HepG2 (cell line): Measurements from ENCODE around the gene GMPPB. TPM values are rescaled to one million over a fixed set of nuclear protein-coding genes. Genes with fewer than 3 reads are reported as not detected.

Source experiments
- CC2D1A ChIP-seq: sonication (generic); formaldehyde crosslinking; IDR thresholded peaks from 2 replicates; pipeline ENCODE4 v1.8.1; 2023; ENCODE audit warnings: mild to moderate bottlenecking, missing genetic modification reagents
- ERF ChIP-seq: IDR thresholded peaks from 2 replicates; pipeline ENCODE4 v1.6.1; 2018; ENCODE audit warnings: missing biosample characterization, missing genetic modification reagents
- FOXA1 ChIP-seq, 2 experiments: fragments of 450-650 bp in 1 of 2; sonication (generic) in 1 of 2; formaldehyde crosslinking in 1 of 2; IDR thresholded peaks; 2 replicates each; pipeline versions ENCODE4 v1.4.0 to v1.6.1; 2016 to 2020; ENCODE audit warnings: missing genetic modification reagents in 1 of 2
- GLI4 ChIP-seq: sonication (generic); formaldehyde crosslinking; IDR thresholded peaks from 2 replicates; pipeline ENCODE4 v1.5.1; 2020; ENCODE audit warnings: missing genetic modification reagents, mild to moderate bottlenecking, moderate library complexity, borderline replicate concordance
- HMG20A ChIP-seq: IDR thresholded peaks from 2 replicates; pipeline ENCODE4 v1.6.1; 2016; ENCODE audit warnings: borderline replicate concordance
- KDM5A ChIP-seq: fragments of 200-600 bp; sonication (generic); IDR thresholded peaks from 2 replicates; pipeline ENCODE4 v1.7.0; 2018; ENCODE audit warnings: antibody characterized with exemption, mild to moderate bottlenecking, low read length, borderline replicate concordance
- MIXL1 ChIP-seq: IDR thresholded peaks from 2 replicates; pipeline ENCODE4 v1.6.1; 2016
- NRL ChIP-seq: sonication (generic); formaldehyde crosslinking; IDR thresholded peaks from 2 replicates; pipeline ENCODE4 v1.5.0; 2020; ENCODE audit warnings: missing genetic modification reagents, mild to moderate bottlenecking, moderate library complexity, borderline replicate concordance
- POLR2AphosphoS5 ChIP-seq: IDR thresholded peaks from 2 replicates; pipeline ENCODE4 v1.6.1; 2012; ENCODE audit warnings: low read depth, low read length
- SRF ChIP-seq: IDR thresholded peaks from 2 replicates; pipeline ENCODE4 v1.6.1; 2011; ENCODE audit warnings: mild to moderate bottlenecking, low read depth, low read length, moderate library complexity
- ZBTB7A ChIP-seq: sonication (generic); formaldehyde crosslinking; IDR thresholded peaks from 2 replicates; pipeline ENCODE4 v1.8.0; 2022; ENCODE audit warnings: mild to moderate bottlenecking, missing genetic modification reagents
- ZMYM3 ChIP-seq: sonication (generic); formaldehyde crosslinking; IDR thresholded peaks from 2 replicates; pipeline ENCODE4 v1.5.1; 2020; ENCODE audit warnings: mild to moderate bottlenecking, missing genetic modification reagents
- ZNF660 ChIP-seq: sonication (generic); formaldehyde crosslinking; IDR thresholded peaks from 2 replicates; pipeline ENCODE4 v1.5.1; 2020; ENCODE audit warnings: mild to moderate bottlenecking, low read depth, missing genetic modification reagents, borderline replicate concordance
- ZSCAN9 ChIP-seq: IDR thresholded peaks from 2 replicates; pipeline ENCODE4 v1.6.1; 2016; ENCODE audit warnings: borderline replicate concordance
- polyA plus RNA-seq, 8 experiments: library from polyadenylated mRNA; depleted of rRNA in 3 of 8; stranded (reverse) in 7 of 8; unstranded in 1 of 8; fragments of >200 nt; fragmentation: Illumina TruSeq in 4 of 8; extraction: Trizol in 4 of 8; gene quantifications; 2 replicates each; pipeline versions ENCODE4 v1.2.1 to v1.2.3, GENCODE V29; 2011 to 2016; ENCODE audit warnings: low read depth in 4 of 8, missing spikeins in 1 of 8, mixed read lengths in 1 of 8; ENCODE audit not compliant: insufficient read depth in 1 of 8
- total RNA-seq, 5 experiments: library from RNA; depleted of rRNA; stranded (reverse); fragments of >200 nt; fragmentation: Illumina TruSeq; extraction: Trizol; gene quantifications; 2 replicates each; pipeline ENCODE4 v1.2.3, GENCODE V29; 2016; ENCODE audit warnings: low read depth in 1 of 5
- TF ChIP-seq, protein P1 (sequence below): sonication (generic); formaldehyde crosslinking; IDR thresholded peaks from 2 replicates; pipeline ENCODE4 v1.5.0; 2020; ENCODE audit warnings: missing genetic modification reagents
- TF ChIP-seq, protein P2 (sequence below): sonication (generic); formaldehyde crosslinking; IDR thresholded peaks from 2 replicates; pipeline ENCODE4 v1.8.1; 2023; ENCODE audit warnings: missing genetic modification reagents, mild to moderate bottlenecking, borderline replicate concordance
- TF ChIP-seq, protein P3 (sequence below): sonication (generic); formaldehyde crosslinking; IDR thresholded peaks from 2 replicates; pipeline ENCODE4 v1.4.0; 2020; ENCODE audit warnings: mild to moderate bottlenecking, low read depth, missing genetic modification reagents
- TF ChIP-seq, protein P4 (sequence below): sonication (generic); formaldehyde crosslinking; IDR thresholded peaks from 2 replicates; pipeline ENCODE4 v1.5.0; 2020; ENCODE audit warnings: mild to moderate bottlenecking, missing genetic modification reagents, borderline replicate concordance
- TF ChIP-seq, protein P5 (sequence below), 2 experiments: sonication (generic) in 1 of 2; formaldehyde crosslinking in 1 of 2; IDR thresholded peaks; 2 replicates each; pipeline versions ENCODE4 v1.5.1 to v1.6.1; 2011 to 2020; ENCODE audit warnings: borderline replicate concordance in 1 of 2, low read depth in 1 of 2, low read length in 1 of 2, mild to moderate bottlenecking in 1 of 2, missing genetic modification reagents in 1 of 2, moderate library complexity in 1 of 2

Gene GMPPB
- total and polyA plus RNA-seq, 2 of the 13 experiments (the other 11 are each of a cell fraction or from before 2014, with no cell fraction given) = 6.5 to 23.1 TPM

- TF ChIP-seq CC2D1A (no peak), GLI4 (CRISPR knock-in tag) (no peak), ERF (CRISPR knock-in tag) (peak; percentile 60; the same call in 1 of the 2 replicates), HMG20A (CRISPR knock-in tag) (peak; percentile 63), NRL (CRISPR knock-in tag) (no peak), ZBTB7A (CRISPR knock-in tag) (peak; percentile 37; the same call in 1 of the 2 replicates), KDM5A (0 out of 2 replicates have a peak, but pooled peaks have one; percentile 37), ZNF660 (CRISPR knock-in tag) (no peak), FOXA1 (IDR thresholded peaks at IDR 0.05) (no peak), FOXA1 (CRISPR knock-in tag; IDR thresholded peaks at IDR 0.05) (peak; percentile 43; the same call in 1 of the 2 replicates), MIXL1 (CRISPR knock-in tag) (peak; percentile 63; the same call in 1 of the 2 replicates), POLR2AphosphoS5 (no peak; the same call in 1 of the 2 replicates), ZMYM3 (CRISPR knock-in tag) (0 out of 2 replicates have a peak, but pooled peaks have one; percentile 41), SRF (no peak), ZSCAN9 (peak; percentile 61)
- TF ChIP-seq, protein P1, sequence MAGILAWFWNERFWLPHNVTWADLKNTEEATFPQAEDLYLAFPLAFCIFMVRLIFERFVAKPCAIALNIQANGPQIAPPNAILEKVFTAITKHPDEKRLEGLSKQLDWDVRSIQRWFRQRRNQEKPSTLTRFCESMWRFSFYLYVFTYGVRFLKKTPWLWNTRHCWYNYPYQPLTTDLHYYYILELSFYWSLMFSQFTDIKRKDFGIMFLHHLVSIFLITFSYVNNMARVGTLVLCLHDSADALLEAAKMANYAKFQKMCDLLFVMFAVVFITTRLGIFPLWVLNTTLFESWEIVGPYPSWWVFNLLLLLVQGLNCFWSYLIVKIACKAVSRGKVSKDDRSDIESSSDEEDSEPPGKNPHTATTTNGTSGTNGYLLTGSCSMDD (CRISPR knock-in tag) = no peak
- TF ChIP-seq, protein P2, sequence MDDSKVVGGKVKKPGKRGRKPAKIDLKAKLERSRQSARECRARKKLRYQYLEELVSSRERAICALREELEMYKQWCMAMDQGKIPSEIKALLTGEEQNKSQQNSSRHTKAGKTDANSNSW (CRISPR knock-in tag) = no peak
- TF ChIP-seq, protein P3, sequence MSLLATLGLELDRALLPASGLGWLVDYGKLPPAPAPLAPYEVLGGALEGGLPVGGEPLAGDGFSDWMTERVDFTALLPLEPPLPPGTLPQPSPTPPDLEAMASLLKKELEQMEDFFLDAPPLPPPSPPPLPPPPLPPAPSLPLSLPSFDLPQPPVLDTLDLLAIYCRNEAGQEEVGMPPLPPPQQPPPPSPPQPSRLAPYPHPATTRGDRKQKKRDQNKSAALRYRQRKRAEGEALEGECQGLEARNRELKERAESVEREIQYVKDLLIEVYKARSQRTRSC = no peak
- TF ChIP-seq, protein P4, sequence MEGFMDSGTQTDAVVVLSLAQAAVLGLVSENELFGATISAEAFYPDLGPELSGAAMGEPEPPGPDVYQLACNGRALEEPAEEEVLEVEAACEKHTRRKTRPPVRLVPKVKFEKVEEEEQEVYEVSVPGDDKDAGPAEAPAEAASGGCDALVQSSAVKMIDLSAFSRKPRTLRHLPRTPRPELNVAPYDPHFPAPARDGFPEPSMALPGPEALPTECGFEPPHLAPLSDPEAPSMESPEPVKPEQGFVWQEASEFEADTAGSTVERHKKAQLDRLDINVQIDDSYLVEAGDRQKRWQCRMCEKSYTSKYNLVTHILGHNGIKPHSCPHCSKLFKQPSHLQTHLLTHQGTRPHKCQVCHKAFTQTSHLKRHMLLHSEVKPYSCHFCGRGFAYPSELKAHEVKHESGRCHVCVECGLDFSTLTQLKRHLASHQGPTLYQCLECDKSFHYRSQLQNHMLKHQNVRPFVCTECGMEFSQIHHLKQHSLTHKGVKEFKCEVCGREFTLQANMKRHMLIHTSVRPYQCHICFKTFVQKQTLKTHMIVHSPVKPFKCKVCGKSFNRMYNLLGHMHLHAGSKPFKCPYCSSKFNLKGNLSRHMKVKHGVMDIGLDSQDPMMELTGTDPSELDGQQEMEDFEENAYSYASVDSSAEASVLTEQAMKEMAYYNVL (CRISPR knock-in tag) = peak; percentile 100
- TF ChIP-seq, protein P5, sequence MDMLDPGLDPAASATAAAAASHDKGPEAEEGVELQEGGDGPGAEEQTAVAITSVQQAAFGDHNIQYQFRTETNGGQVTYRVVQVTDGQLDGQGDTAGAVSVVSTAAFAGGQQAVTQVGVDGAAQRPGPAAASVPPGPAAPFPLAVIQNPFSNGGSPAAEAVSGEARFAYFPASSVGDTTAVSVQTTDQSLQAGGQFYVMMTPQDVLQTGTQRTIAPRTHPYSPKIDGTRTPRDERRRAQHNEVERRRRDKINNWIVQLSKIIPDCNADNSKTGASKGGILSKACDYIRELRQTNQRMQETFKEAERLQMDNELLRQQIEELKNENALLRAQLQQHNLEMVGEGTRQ (IDR thresholded peaks at IDR 0.05; ENCODE audit: low read depth, low read length) = no peak
- TF ChIP-seq, protein P5 (CRISPR knock-in tag; IDR thresholded peaks at IDR 0.05; ENCODE audit: borderline replicate concordance) = peak; percentile 24; the same call in 1 of the 2 replicates
Observed at GRCh38 chr3:49671291-49672288, 52.2 kb downstream of the GMPPB start (continued).
